Glutamatergic neuron (in vitro differentiated cells): ENCODE results near the gene KMT2E. TPM values are rescaled to one million over a fixed set of nuclear protein-coding genes. Genes with fewer than 3 reads are reported as not detected.

Source experiments
- DNase-seq: peaks from one replicate; pipeline ENCODE4 v3.0.0; 2022
- H3K27ac Mint-ChIP-seq: one replicate; pipeline ENCODE4 v1.8.0; 2020; ENCODE audit warnings: mild to moderate bottlenecking, mixed read lengths, inconsistent platforms; ENCODE audit not compliant: unreplicated experiment
- H3K27me3 Mint-ChIP-seq: one replicate; pipeline ENCODE4 v1.8.0; 2020; ENCODE audit warnings: mild to moderate bottlenecking, moderate library complexity, mixed read lengths, inconsistent platforms; ENCODE audit not compliant: unreplicated experiment
- H3K36me3 Mint-ChIP-seq: one replicate; pipeline ENCODE4 v1.8.0; 2020; ENCODE audit warnings: mild to moderate bottlenecking, mixed read lengths, inconsistent platforms; ENCODE audit not compliant: unreplicated experiment
- H3K4me1 Mint-ChIP-seq: one replicate; pipeline ENCODE4 v1.8.0; 2020; ENCODE audit warnings: mild to moderate bottlenecking, low read depth, mixed read lengths, inconsistent platforms; ENCODE audit not compliant: unreplicated experiment
- H3K4me3 Mint-ChIP-seq: one replicate; pipeline ENCODE4 v1.8.0; 2020; ENCODE audit warnings: mild to moderate bottlenecking, mixed read lengths, inconsistent platforms; ENCODE audit not compliant: unreplicated experiment
- H3K9me3 Mint-ChIP-seq: one replicate; pipeline ENCODE4 v1.8.0; 2020; ENCODE audit warnings: mild to moderate bottlenecking, moderate library complexity, mixed read lengths, inconsistent platforms; ENCODE audit not compliant: unreplicated experiment
- CTCF ChIP-seq: fragments of 200-600 bp; sonication (generic); IDR thresholded peaks from one replicate; pipeline ENCODE4 v1.5.0; 2021; ENCODE audit not compliant: partially characterized antibody, unreplicated experiment
- total RNA-seq: library from RNA; stranded (reverse); fragmentation: NEBNext Ultra II Directional; extraction: Animal tissue kit (Norgen Biotek cat#: 25700); gene quantifications from one replicate; pipeline ENCODE4 v1.2.1, GENCODE V29; 2021; ENCODE audit not compliant: unreplicated experiment

The KMT2E gene
- total RNA-seq, 1 donor from 2014 or later = 126 TPM

- H3K4me3 Mint-ChIP-seq = no peak overlapping the region
- no peaks in the 10 kb centered on the region for H3K36me3 Mint-ChIP-seq
- no peak overlapping the region for H3K27ac Mint-ChIP-seq
- TF ChIP-seq CTCF = no peak
- H3K4me1 Mint-ChIP-seq = peaks cover 11% of the 10 kb centered on the region
- DNase-seq = no peak
- H3K27me3 Mint-ChIP-seq = peaks cover 7% of the 10 kb centered on the region
- H3K9me3 Mint-ChIP-seq = no peaks in the 10 kb centered on the region
These were observed 18.7 kb downstream of the KMT2E start for GRCh38 chr7:105032553-105033214.

GRCh38 chr7:105035349-105035748 lies 21.3 kb downstream of the KMT2E start:
- H3K36me3 Mint-ChIP-seq = no peaks in the 10 kb centered on the region
- no peak for DNase-seq
- no peak overlapping the region for H3K4me3 Mint-ChIP-seq
- H3K27me3 Mint-ChIP-seq = peaks cover 7% of the 10 kb centered on the region
- H3K9me3 Mint-ChIP-seq = no peaks in the 10 kb centered on the region
- peaks cover 17% of the 10 kb centered on the region for H3K4me1 Mint-ChIP-seq
- TF ChIP-seq CTCF = no peak
- peak overlapping the region; percentile 52 for H3K27ac Mint-ChIP-seq

- H3K36me3 Mint-ChIP-seq = no peaks in the 10 kb centered on the region
- no peak for DNase-seq
- peaks cover 19% of the 10 kb centered on the region for H3K4me1 Mint-ChIP-seq
- H3K9me3 Mint-ChIP-seq = no peaks in the 10 kb centered on the region
- H3K4me3 Mint-ChIP-seq = no peak overlapping the region
- no peak for TF ChIP-seq CTCF
- H3K27ac Mint-ChIP-seq = no peak overlapping the region
- H3K27me3 Mint-ChIP-seq = peaks cover 3% of the 10 kb centered on the region
These were observed 22.5 kb downstream of the KMT2E start for GRCh38 chr7:105036217-105037168.

GRCh38 chr7:105037319-105037718 lies 23.3 kb downstream of the KMT2E start:
- H3K27me3 Mint-ChIP-seq = peaks cover 3% of the 10 kb centered on the region
- no peak for DNase-seq
- TF ChIP-seq CTCF = no peak
- no peak overlapping the region for H3K4me3 Mint-ChIP-seq
- no peaks in the 10 kb centered on the region for H3K36me3 Mint-ChIP-seq
- H3K9me3 Mint-ChIP-seq = no peaks in the 10 kb centered on the region
- H3K4me1 Mint-ChIP-seq = peaks cover 19% of the 10 kb centered on the region
- H3K27ac Mint-ChIP-seq = no peak overlapping the region
